Lung (tissue), 12 donors: ENCODE measurements around the gene ADAD1. TPM values are rescaled to one million over a fixed set of nuclear protein-coding genes. Genes with fewer than 3 reads are reported as not detected.

ENCODE experiments used
- ATAC-seq: fragments of 200-7000 bp; cut with Tn5 transposase; one replicate; pipeline ENCODE4 v1.9.1; 2020; ENCODE audit warnings: moderate number of reproducible peaks; ENCODE audit not compliant: insufficient read depth, low FRiP score
- DNase-seq, 3 donors: peaks; one replicate each; pipeline ENCODE4 v3.0.0-alpha.2; 2013 to 2017
- H3K27ac ChIP-seq, 2 donors: one replicate each; pipeline ENCODE4 v1.5.1; 2013; ENCODE audit warnings: mild to moderate bottlenecking in 2 of 2, moderate library complexity in 2 of 2, control low read depth in 1 of 2, inconsistent platforms in 1 of 2, low read depth in 1 of 2, low read length in 1 of 2
- H3K27me3 ChIP-seq, 3 donors: one replicate each; pipeline ENCODE4 v1.5.1; 2013; ENCODE audit warnings: low read length in 2 of 3; ENCODE audit not compliant: control insufficient read depth in 3 of 3, insufficient read depth in 3 of 3
- H3K36me3 ChIP-seq, 4 donors: one replicate each; pipeline ENCODE4 v1.5.1; 2013; ENCODE audit warnings: low read length in 4 of 4, mild to moderate bottlenecking in 1 of 4, moderate library complexity in 1 of 4; ENCODE audit not compliant: control insufficient read depth in 4 of 4, insufficient read depth in 4 of 4
- H3K4me1 ChIP-seq, 5 donors: one replicate each; pipeline ENCODE4 v1.5.1; 2013; ENCODE audit warnings: low read length in 5 of 5, mild to moderate bottlenecking in 2 of 5, moderate library complexity in 1 of 5; ENCODE audit not compliant: control insufficient read depth in 5 of 5, insufficient read depth in 5 of 5
- H3K4me3 ChIP-seq: one replicate; pipeline ENCODE4 v1.5.1; 2013; ENCODE audit warnings: mild to moderate bottlenecking, control low read depth, moderate library complexity
- H3K9ac ChIP-seq, 2 donors: one replicate each; pipeline ENCODE4 v1.5.1; 2013; ENCODE audit warnings: low read length in 2 of 2, control low read depth in 1 of 2; ENCODE audit not compliant: insufficient read depth in 1 of 2
- H3K9me3 ChIP-seq, 4 donors: one replicate each; pipeline ENCODE4 v1.5.1; 2013; ENCODE audit warnings: low read length in 3 of 4, mild to moderate bottlenecking in 1 of 4, moderate library complexity in 1 of 4; ENCODE audit not compliant: control insufficient read depth in 4 of 4, insufficient read depth in 3 of 4
- CTCF ChIP-seq: IDR thresholded peaks from 2 replicates; pipeline ENCODE4 v1.5.1; 2012; ENCODE audit warnings: mild to moderate bottlenecking; ENCODE audit errors: control extremely low read depth, extremely low read depth
- WGBS, 2 donors: extraction: QIAGEN DNeasy Blood & Tissue Kit; methylation state at CpG; one replicate each; pipeline ENCODE4 v1.1.7; 2013; 5-methylcytosine and 5-hydroxymethylcytosine counted together
- polyA plus RNA-seq, 2 donors: library from polyadenylated mRNA; stranded (reverse); fragments of 200-250 nt; gene quantifications; one replicate each; pipeline ENCODE4 v1.2.1, GENCODE V29; 2013
- total RNA-seq, 2 donors: library from RNA; depleted of rRNA in 1 of 2; stranded (reverse); fragments of >200 nt in 1 of 2; gene quantifications; one replicate each; pipeline ENCODE4 v1.2.1, GENCODE V29; 2014 to 2021
- donor health status: control.
- donor health status: control.
- donor health status: Bipolar disorder and iron deficiency.
- donor health status: healthy.
- donor health status: DM: yes; HTN: yes; CAD: no.

Gene ADAD1
- total and polyA plus RNA-seq, 4 donors = not detected

- 61 to 80% methylated on average over 5 of the region's 5 CpGs for WGBS, 2 donors
- H3K9me3 ChIP-seq = no peaks in the 10 kb centered on the region
- H3K27me3 ChIP-seq = no peaks in the 10 kb centered on the region
- H3K4me3 ChIP-seq = no peak overlapping the region
- no peak for TF ChIP-seq CTCF
- no peak overlapping the region for H3K9ac ChIP-seq
- DNase-seq = no peak
- H3K27ac ChIP-seq = no peak overlapping the region
- H3K4me1 ChIP-seq = no peaks in the 10 kb centered on the region
- H3K36me3 ChIP-seq = no peaks in the 10 kb centered on the region
- no peak for ATAC-seq
Observed at GRCh38 chr4:122431351-122431750, 52.5 kb downstream of the ADAD1 start.

GRCh38 chr4:122434285-122434684, 55.5 kb downstream of the ADAD1 start:
- Histone ChIP-seq H3K4me3 (no peak overlapping the region), H3K4me1 (no peaks in the 10 kb centered on the region), H3K9ac (no peak overlapping the region), H3K9me3 (no peaks in the 10 kb centered on the region), H3K27me3 (no peaks in the 10 kb centered on the region), H3K27ac (no peak overlapping the region), H3K36me3 (no peaks in the 10 kb centered on the region)
- WGBS, 2 donors = 53 to 70% methylated on average over 3 of the region's 3 CpGs
- DNase-seq (no peak), ATAC-seq (no peak)
- TF ChIP-seq CTCF = no peak

GRCh38 chr4:122450847-122451246, 72.0 kb downstream of the ADAD1 start:
- no peaks in the 10 kb centered on the region for H3K27me3 ChIP-seq
- H3K36me3 ChIP-seq = no peaks in the 10 kb centered on the region
- no peak for DNase-seq
- no peak overlapping the region for H3K27ac ChIP-seq
- no peak for TF ChIP-seq CTCF
- H3K4me3 ChIP-seq = no peak overlapping the region
- H3K9me3 ChIP-seq = no peaks in the 10 kb centered on the region
- no peak for ATAC-seq
- peaks cover 0 to 2% (median 0%) of the 10 kb centered on the region in 5 donors for H3K4me1 ChIP-seq
- H3K9ac ChIP-seq = no peak overlapping the region

GRCh38 chr4:122453384-122453995, 74.7 kb downstream of the ADAD1 start:
- Histone ChIP-seq H3K9me3 (no peaks in the 10 kb centered on the region), H3K9ac (no peak overlapping the region), H3K27me3 (no peaks in the 10 kb centered on the region), H3K36me3 (no peaks in the 10 kb centered on the region), H3K27ac (no peak overlapping the region), H3K4me3 (no peak overlapping the region), H3K4me1 (peaks cover 0 to 2% (median 0%) of the 10 kb centered on the region in 5 donors)
- 16 to 26% methylated on average over 1 of the region's 1 CpG for WGBS, 2 donors
- no peak for DNase-seq
- TF ChIP-seq CTCF = no peak
- ATAC-seq = no peak
